ENCODE data around the gene DTD1.

GRCh38 chr20:18545566-18545965 is 42.3 kb upstream of the DTD1 start:
- no peak for TF ChIP-seq POLR2A (IDR thresholded peaks at IDR 0.05)
- no peak for TF ChIP-seq CTCF (IDR thresholded peaks at IDR 0.05)
